Left lung (tissue), 10 donors: ENCODE results near the gene NOS1. TPM values are rescaled to one million over a fixed set of nuclear protein-coding genes. Genes with fewer than 3 reads are reported as not detected.
A peak's percentile ranks its signal among the peaks of the same experiment; 100 is the strongest.

Experiments used
- ATAC-seq: fragments of 200-7000 bp; cut with Tn5 transposase; one replicate; pipeline ENCODE4 v1.9.1; 2020; ENCODE audit warnings: moderate library complexity
- DNase-seq, 4 donors: peaks; one replicate each; pipeline ENCODE4 v3.0.0-alpha.2; 2013 to 2020
- H3K27ac ChIP-seq, 2 donors: fragments of 200-600 bp; sonication (generic) in 1 of 2; one replicate each; pipeline versions ENCODE4 v1.5.0 to v1.8.0; 2020 to 2021
- H3K27me3 ChIP-seq, 2 donors: fragments of 200-600 bp; sonication (generic) in 1 of 2; one replicate each; pipeline versions ENCODE4 v1.5.0 to v1.8.0; 2020 to 2021
- H3K36me3 ChIP-seq, 2 donors: fragments of 200-600 bp; sonication (generic) in 1 of 2; one replicate each; pipeline versions ENCODE4 v1.5.0 to v1.8.0; 2020 to 2021
- H3K4me1 ChIP-seq, 2 donors: fragments of 200-600 bp; one replicate each; pipeline ENCODE4 v1.8.0; 2021
- H3K4me3 ChIP-seq, 2 donors: fragments of 200-600 bp; sonication (generic) in 1 of 2; one replicate each; pipeline versions ENCODE4 v1.5.0 to v1.8.0; 2020 to 2021; ENCODE audit warnings: mild to moderate bottlenecking in 1 of 2
- H3K9me3 ChIP-seq, 2 donors: fragments of 200-600 bp; sonication (generic) in 1 of 2; one replicate each; pipeline versions ENCODE4 v1.5.0 to v1.8.0; 2020 to 2021
- intact Hi-C, 2 donors: fragments of 100-400 bp; cut with DNase I; formaldehyde crosslinking; loops; one replicate each; pipeline versions ENCODE4 v1.11.2 to v1.14.2; 2022
- polyA plus RNA-seq, 6 donors: library from polyadenylated mRNA; unstranded; fragments of 120-200 nt; gene quantifications; one replicate each; pipeline ENCODE4 v1.2.1, GENCODE V29; 2013; ENCODE audit not compliant: insufficient read length in 6 of 6
- total RNA-seq, 2 donors: library from RNA; stranded (reverse); fragmentation: NEBNext Ultra II Directional; extraction: Animal tissue kit (Norgen Biotek cat#: 25700); gene quantifications; one replicate each; pipeline ENCODE4 v1.2.1, GENCODE V29; 2021
- TF ChIP-seq, protein P1 (sequence below), 2 donors: fragments of 200-600 bp; sonication (generic) in 1 of 2; IDR thresholded peaks; one replicate each; pipeline versions ENCODE4 v1.5.0 to v1.8.0; 2021; ENCODE audit warnings: antibody characterized with exemption in 2 of 2
- donor health status: DM: no; HTN: yes; CAD: no.
- donor health status: DM: no; HTN: no; CAD: no.

The NOS1 gene
- total and polyA plus RNA-seq, 8 donors: 0.11 to 2.4 (median 0.35) TPM

DNA sequence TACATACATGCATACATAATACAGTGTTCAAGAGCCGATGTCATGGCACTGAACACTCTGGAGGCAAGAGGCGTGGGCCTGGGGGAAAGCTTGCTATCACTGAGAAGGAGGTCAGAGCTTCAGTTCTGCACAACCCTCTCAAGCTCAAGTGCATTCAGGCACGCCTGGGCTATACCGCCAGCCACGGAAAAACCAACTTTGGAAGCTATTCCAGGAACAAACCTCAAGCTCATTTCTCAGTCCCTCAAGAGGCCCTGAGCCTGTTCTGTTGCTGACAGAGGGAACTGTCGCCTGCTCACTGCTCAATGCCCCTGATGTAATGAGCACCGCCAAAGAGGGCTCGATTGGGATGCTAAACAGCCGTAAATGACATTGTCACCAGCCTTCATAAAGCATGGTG, 9.2 kb downstream of the NOS1 start:
- peak in 1 of 4 donors; percentile 39 for DNase-seq
- no peaks in the 10 kb centered on the region for H3K36me3 ChIP-seq
- peaks cover 0 to 18% of the 10 kb centered on the region in 2 donors for H3K27me3 ChIP-seq
- H3K27ac ChIP-seq: no peak overlapping the region
- H3K4me1 ChIP-seq: no peaks in the 10 kb centered on the region
- TF ChIP-seq, protein P1, sequence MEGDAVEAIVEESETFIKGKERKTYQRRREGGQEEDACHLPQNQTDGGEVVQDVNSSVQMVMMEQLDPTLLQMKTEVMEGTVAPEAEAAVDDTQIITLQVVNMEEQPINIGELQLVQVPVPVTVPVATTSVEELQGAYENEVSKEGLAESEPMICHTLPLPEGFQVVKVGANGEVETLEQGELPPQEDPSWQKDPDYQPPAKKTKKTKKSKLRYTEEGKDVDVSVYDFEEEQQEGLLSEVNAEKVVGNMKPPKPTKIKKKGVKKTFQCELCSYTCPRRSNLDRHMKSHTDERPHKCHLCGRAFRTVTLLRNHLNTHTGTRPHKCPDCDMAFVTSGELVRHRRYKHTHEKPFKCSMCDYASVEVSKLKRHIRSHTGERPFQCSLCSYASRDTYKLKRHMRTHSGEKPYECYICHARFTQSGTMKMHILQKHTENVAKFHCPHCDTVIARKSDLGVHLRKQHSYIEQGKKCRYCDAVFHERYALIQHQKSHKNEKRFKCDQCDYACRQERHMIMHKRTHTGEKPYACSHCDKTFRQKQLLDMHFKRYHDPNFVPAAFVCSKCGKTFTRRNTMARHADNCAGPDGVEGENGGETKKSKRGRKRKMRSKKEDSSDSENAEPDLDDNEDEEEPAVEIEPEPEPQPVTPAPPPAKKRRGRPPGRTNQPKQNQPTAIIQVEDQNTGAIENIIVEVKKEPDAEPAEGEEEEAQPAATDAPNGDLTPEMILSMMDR (IDR thresholded peaks at IDR 0.05): no peak
- no peaks in the 10 kb centered on the region for H3K9me3 ChIP-seq
- no peak overlapping the region for H3K4me3 ChIP-seq
- intact Hi-C loops: no loop called here
- ATAC-seq: peak; percentile 75

DNA sequence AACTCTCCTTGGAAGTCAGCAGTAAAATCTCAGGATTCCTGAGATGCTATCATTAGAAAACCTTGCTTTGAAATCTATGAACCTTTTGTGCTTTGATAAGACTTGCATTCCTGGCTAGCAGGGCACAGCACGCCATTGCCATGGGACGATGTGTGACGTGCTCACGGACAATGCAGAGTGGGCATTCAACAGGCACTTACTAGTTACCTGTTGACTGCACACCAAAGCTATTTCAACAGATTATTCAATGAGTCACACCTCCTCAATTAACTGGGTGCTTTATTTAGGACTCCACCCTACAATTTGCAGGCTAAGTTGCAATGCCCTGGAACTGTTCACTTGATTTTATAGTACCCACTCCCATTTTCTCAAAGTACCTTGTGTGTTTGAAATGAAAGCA, 11.3 kb downstream of the NOS1 start:
- H3K36me3 ChIP-seq: no peaks in the 10 kb centered on the region
- H3K4me1 ChIP-seq: no peaks in the 10 kb centered on the region
- H3K27ac ChIP-seq: no peak overlapping the region
- peaks cover 0 to 3% of the 10 kb centered on the region in 2 donors for H3K27me3 ChIP-seq
- intact Hi-C loops: no loop called here
- DNase-seq (no peak), ATAC-seq (peak; percentile 85)
- H3K9me3 ChIP-seq: no peaks in the 10 kb centered on the region
- no peak overlapping the region for H3K4me3 ChIP-seq
- TF ChIP-seq, protein P1 (IDR thresholded peaks at IDR 0.05): no peak

DNA sequence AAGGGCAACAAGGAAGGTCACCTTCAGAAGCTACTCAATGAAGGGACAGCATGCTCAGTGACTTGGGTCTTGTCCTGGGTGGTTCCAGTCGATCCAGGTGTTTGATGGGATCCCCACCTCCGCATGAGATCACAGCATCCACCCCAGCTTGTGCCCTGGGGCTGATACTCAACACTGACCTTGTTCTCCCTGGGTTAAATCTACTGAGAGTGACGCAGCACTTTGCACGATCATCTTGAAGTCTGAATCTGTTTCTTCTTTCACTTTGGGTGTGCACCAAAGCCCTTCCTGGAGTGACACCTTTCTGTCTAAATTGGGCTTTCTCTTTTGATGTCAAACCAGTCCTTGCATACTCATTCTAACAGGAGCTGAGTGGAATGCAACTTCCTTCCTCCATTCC, 13.8 kb downstream of the NOS1 start:
- peaks cover 0 to 3% of the 10 kb centered on the region in 2 donors for H3K9me3 ChIP-seq
- H3K27ac ChIP-seq: no peak overlapping the region
- DNase-seq (no peak), ATAC-seq (no peak)
- intact Hi-C loops: no loop called here
- H3K36me3 ChIP-seq: no peaks in the 10 kb centered on the region
- H3K27me3 ChIP-seq: no peaks in the 10 kb centered on the region
- TF ChIP-seq, protein P1 (IDR thresholded peaks at IDR 0.05): no peak
- no peaks in the 10 kb centered on the region for H3K4me1 ChIP-seq
- H3K4me3 ChIP-seq: no peak overlapping the region

DNA sequence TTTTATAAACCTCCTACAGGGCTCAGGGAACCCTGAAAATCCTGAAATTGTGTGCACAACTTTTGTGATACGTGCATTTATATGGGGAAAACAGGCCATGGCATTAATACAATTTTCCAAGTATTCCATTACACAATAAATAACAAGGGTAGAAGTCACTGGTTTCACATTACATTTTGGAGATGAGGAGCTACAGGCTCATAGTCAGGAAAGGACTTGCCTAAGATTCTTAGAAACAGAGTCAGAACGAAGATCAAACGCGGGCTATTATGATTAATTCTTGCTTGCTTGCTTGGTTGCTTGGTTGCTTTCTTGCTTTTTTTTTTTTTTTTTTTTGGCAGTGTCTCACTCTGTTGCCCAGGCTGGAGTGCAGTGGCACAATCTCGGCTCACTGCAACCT, 16.7 kb downstream of the NOS1 start:
- Histone ChIP-seq H3K36me3 (no peaks in the 10 kb centered on the region), H3K27me3 (no peaks in the 10 kb centered on the region)
- ATAC-seq: no peak

DNA sequence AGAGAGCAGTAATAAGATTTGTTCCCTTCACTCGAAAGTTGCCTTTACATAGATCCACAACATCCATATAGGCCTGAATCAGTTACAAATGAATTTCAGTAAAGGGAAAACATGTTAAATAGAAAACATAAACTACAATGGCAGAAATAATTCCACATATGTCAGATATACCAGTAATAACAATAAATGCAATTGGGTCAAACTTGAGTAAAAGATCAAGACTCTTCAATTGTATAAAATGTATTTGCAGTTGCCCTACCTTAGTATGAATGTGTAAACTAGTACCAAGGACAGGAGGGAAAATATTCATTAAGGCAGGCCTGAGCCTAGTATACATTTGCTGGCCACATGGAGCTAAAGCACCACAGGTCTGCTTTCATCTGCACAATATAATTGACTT, 17.6 kb downstream of the NOS1 start:
- H3K27ac ChIP-seq: no peak overlapping the region
- intact Hi-C loops: no loop called here

More for the DNA sequence above, 16.7 kb downstream of the NOS1 start:
- Histone ChIP-seq H3K4me1 (no peaks in the 10 kb centered on the region), H3K4me3 (no peak overlapping the region), H3K27ac (no peak overlapping the region), H3K9me3 (peaks cover 0 to 3% of the 10 kb centered on the region in 2 donors)
- intact Hi-C loops: no loop called here
- DNase-seq: no peak
- TF ChIP-seq, protein P1 (IDR thresholded peaks at IDR 0.05): no peak

More for the DNA sequence above, 17.6 kb downstream of the NOS1 start:
- no peaks in the 10 kb centered on the region for H3K36me3 ChIP-seq
- H3K9me3 ChIP-seq: peaks cover 0 to 3% of the 10 kb centered on the region in 2 donors
- DNase-seq (no peak), ATAC-seq (no peak)
- H3K27me3 ChIP-seq: peaks cover 0 to 3% of the 10 kb centered on the region in 2 donors
- no peaks in the 10 kb centered on the region for H3K4me1 ChIP-seq
- TF ChIP-seq, protein P1 (IDR thresholded peaks at IDR 0.05): no peak
- no peak overlapping the region for H3K4me3 ChIP-seq
